ENCODE data around the gene CLEC2L. TPM values are rescaled to one million over a fixed set of nuclear protein-coding genes. Genes with fewer than 3 reads are reported as not detected.

The CLEC2L gene
- total RNA-seq, 1 experiment from 2014 or later: not detected

GRCh38 chr7:139576179-139576973 is 52.9 kb downstream of the CLEC2L start:
- POLR2A ChIA-PET (ENCODE audit: low non-redundant PET): no interaction called here
- Histone ChIP-seq H3K27me3 (replicated peaks; ENCODE audit: insufficient read depth, low read depth, low read length, poor library complexity) (no peaks in the 10 kb centered on the region), H3K9me3 (ENCODE audit: low read depth, low read length, poor library complexity, severe bottlenecking) (no peaks in the 10 kb centered on the region), H3K27ac (ENCODE audit: low read depth, low read length, poor library complexity, severe bottlenecking) (no peak overlapping the region), H3K36me3 (ENCODE audit: insufficient read depth, low read length, poor library complexity, severe bottlenecking) (no peaks in the 10 kb centered on the region), H3K4me1 (ENCODE audit: insufficient read depth, low read length, poor library complexity, severe bottlenecking) (no peaks in the 10 kb centered on the region), H3K4me3 (ENCODE audit: low read depth, low read length, poor library complexity, severe bottlenecking) (no peak overlapping the region)
- CTCF ChIA-PET: no interaction called here
- no peak for TF ChIP-seq EZH2 (IDR thresholded peaks at IDR 0.05; ENCODE audit: borderline replicate concordance, low read depth, low read length, poor library complexity, severe bottlenecking)
- no peak for TF ChIP-seq CTCF (conservative IDR thresholded peaks at IDR 0.05; ENCODE audit: low read depth, low read length)
- intact Hi-C loops (cut with micrococcal nuclease; ENCODE audit: unreplicated experiment): no loop called here
- no peak for DNase-seq (ENCODE audit: low spot score)
- no TSS peak for BruUV-seq (replicated peaks)

- CTCF ChIA-PET: no interaction called here
- POLR2A ChIA-PET (ENCODE audit: low non-redundant PET): no interaction called here
- BruUV-seq (replicated peaks): no TSS peak
- Histone ChIP-seq H3K9me3 (ENCODE audit: low read depth, low read length, poor library complexity, severe bottlenecking) (no peaks in the 10 kb centered on the region), H3K4me1 (ENCODE audit: insufficient read depth, low read length, poor library complexity, severe bottlenecking) (no peaks in the 10 kb centered on the region), H3K27ac (ENCODE audit: low read depth, low read length, poor library complexity, severe bottlenecking) (no peak overlapping the region), H3K27me3 (replicated peaks; ENCODE audit: insufficient read depth, low read depth, low read length, poor library complexity) (no peaks in the 10 kb centered on the region), H3K4me3 (ENCODE audit: low read depth, low read length, poor library complexity, severe bottlenecking) (no peak overlapping the region), H3K36me3 (ENCODE audit: insufficient read depth, low read length, poor library complexity, severe bottlenecking) (no peaks in the 10 kb centered on the region)
- TF ChIP-seq CTCF (conservative IDR thresholded peaks at IDR 0.05; ENCODE audit: low read depth, low read length) (no peak), EZH2 (IDR thresholded peaks at IDR 0.05; ENCODE audit: borderline replicate concordance, low read depth, low read length, poor library complexity, severe bottlenecking) (no peak)
- DNase-seq (ENCODE audit: low spot score): no peak
- intact Hi-C loops (cut with micrococcal nuclease; ENCODE audit: unreplicated experiment): no loop called here
These were observed 57.0 kb downstream of the CLEC2L start for GRCh38 chr7:139580435-139580834.

- Histone ChIP-seq H3K27me3 (replicated peaks; ENCODE audit: insufficient read depth, low read depth, low read length, poor library complexity) (no peaks in the 10 kb centered on the region), H3K27ac (ENCODE audit: low read depth, low read length, poor library complexity, severe bottlenecking) (no peak overlapping the region), H3K4me3 (ENCODE audit: low read depth, low read length, poor library complexity, severe bottlenecking) (no peak overlapping the region), H3K36me3 (ENCODE audit: insufficient read depth, low read length, poor library complexity, severe bottlenecking) (no peaks in the 10 kb centered on the region), H3K9me3 (ENCODE audit: low read depth, low read length, poor library complexity, severe bottlenecking) (no peaks in the 10 kb centered on the region), H3K4me1 (ENCODE audit: insufficient read depth, low read length, poor library complexity, severe bottlenecking) (no peaks in the 10 kb centered on the region)
- BruUV-seq (replicated peaks): no TSS peak
- TF ChIP-seq CTCF (conservative IDR thresholded peaks at IDR 0.05; ENCODE audit: low read depth, low read length): no peak
- intact Hi-C loops (cut with micrococcal nuclease; ENCODE audit: unreplicated experiment): no loop called here
- CTCF ChIA-PET: no interaction called here
- no peak for DNase-seq (ENCODE audit: low spot score)
- POLR2A ChIA-PET (ENCODE audit: low non-redundant PET): no interaction called here
These were observed 58.7 kb downstream of the CLEC2L start for GRCh38 chr7:139582130-139582650.

All from A673 (cell line).